ENCODE data around the gene BHMT2.
A peak's percentile ranks its signal among the peaks of the same experiment; 100 is the strongest.

The BHMT2 gene

DNA sequence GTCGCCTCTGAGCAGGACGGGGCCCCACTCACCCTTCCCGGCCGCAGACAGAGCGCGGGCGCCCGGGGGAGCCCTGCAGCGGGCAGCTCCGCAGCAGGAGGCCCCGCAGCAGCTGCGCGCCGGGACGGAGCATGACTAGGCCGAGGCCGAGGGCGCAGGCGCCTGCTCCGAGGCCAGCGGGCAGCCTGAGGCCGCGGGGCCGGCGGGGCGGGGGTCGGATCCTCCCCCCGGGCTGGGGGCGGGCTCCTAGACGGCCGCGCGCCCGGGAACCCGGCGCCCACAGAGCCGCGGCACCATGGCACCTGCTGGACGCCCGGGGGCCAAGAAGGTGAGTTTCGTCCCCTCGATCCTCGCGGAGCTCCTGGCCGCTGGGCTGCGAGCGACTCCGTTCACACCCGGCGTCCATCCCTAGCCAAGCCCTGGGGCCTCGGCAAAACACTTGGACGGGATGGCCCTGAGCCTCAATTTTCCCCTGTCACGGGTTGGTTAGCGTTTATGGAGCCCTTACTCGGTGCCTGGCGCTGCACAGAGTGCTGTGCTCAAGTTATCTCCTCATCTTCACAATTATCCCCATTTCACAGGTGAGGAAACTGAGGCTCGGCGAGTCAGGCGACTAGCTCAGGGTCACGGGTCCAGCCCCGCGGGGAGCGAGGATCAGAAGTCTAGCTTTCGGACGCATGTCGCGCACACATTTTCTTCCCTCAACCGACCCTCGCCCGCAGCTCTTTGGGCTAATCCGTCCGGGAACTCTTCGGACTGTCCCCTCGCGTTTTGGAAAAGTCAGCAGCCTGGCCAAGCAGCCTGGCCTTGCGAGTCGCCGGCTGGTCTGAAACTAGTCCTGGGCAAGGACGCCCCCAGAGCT, at the start of gene BHMT2, which contains the start of gene DMGDH:
BHMT2 (plus strand) TSS at position 280 of the 862 bp plus-strand sequence; CDS start at position 296, 16 bp downstream.
DMGDH (minus strand) TSS at position 187 of the 862 bp plus-strand sequence; CDS start at position 133, 54 bp downstream.
- H3K27me3 ChIP-seq (ENCODE audit: control insufficient read depth, insufficient read depth, low read length) = no peaks in the 10 kb centered on the region
- H3K9ac ChIP-seq (ENCODE audit: low read depth, low read length) = no peak within 1 kb of the TSS
- no peaks in the 10 kb centered on the region for H3K36me3 ChIP-seq (ENCODE audit: control insufficient read depth, insufficient read depth, low read length)
- H3K4me3 ChIP-seq (ENCODE audit: low read depth, low read length) = no peak within 1 kb of the TSS
- H3K27ac ChIP-seq (ENCODE audit: low read depth, low read length) = no peak within 1 kb of the TSS
- no peaks in the 10 kb centered on the region; the same call in 1 of the 2 replicates for H3K9me3 ChIP-seq (ENCODE audit: control insufficient read depth, insufficient read depth, low read length)
- H3K4me1 ChIP-seq (ENCODE audit: control insufficient read depth, insufficient read depth, low read length) = no peaks in the 10 kb centered on the region

DNA sequence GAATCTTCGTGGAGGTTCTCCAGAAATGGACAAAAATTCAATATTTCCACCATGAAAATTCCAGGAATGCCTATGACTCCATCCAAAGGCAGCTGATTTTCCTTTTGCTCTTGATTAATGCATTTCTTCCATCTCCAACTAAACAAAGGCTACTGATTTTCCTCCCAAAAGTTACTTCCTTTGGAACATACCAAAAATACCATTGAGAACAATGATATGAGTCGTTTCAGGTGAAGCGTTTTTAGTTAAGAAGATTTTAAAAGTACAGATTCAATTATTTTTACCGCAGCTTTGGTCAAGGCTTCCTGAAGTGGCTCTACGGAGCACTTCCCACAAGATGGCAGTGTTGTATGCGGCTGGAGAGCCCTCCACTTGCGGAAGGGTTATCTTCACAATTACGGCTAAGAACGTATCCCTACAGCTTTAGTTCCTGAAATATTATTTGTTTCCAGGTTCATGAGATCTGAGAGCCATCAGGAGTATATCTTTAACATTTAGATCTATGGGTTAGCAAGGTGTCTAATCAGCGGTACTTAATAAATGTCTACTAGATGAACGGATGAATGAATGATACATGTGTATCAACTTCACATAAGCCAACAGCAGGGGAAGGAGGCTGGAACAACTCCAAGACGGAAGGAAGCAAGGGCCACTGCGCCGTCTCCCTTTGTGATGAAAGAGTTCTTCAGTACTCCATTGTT, 48.6 kb upstream of the BHMT2 start:
- H3K4me1 ChIP-seq (ENCODE audit: control insufficient read depth, insufficient read depth, low read length) = peaks cover 26% of the 10 kb centered on the region
- no peak overlapping the region for H3K27ac ChIP-seq (ENCODE audit: low read depth, low read length)
- H3K4me3 ChIP-seq (ENCODE audit: low read depth, low read length) = peak overlapping the region; percentile 35; the same call in 1 of the 2 replicates
- H3K9ac ChIP-seq (ENCODE audit: low read depth, low read length) = no peak overlapping the region
- no peaks in the 10 kb centered on the region for H3K36me3 ChIP-seq (ENCODE audit: control insufficient read depth, insufficient read depth, low read length)
- no peaks in the 10 kb centered on the region for H3K27me3 ChIP-seq (ENCODE audit: control insufficient read depth, insufficient read depth, low read length)
- H3K9me3 ChIP-seq (ENCODE audit: control insufficient read depth, insufficient read depth, low read length) = no peaks in the 10 kb centered on the region

DNA sequence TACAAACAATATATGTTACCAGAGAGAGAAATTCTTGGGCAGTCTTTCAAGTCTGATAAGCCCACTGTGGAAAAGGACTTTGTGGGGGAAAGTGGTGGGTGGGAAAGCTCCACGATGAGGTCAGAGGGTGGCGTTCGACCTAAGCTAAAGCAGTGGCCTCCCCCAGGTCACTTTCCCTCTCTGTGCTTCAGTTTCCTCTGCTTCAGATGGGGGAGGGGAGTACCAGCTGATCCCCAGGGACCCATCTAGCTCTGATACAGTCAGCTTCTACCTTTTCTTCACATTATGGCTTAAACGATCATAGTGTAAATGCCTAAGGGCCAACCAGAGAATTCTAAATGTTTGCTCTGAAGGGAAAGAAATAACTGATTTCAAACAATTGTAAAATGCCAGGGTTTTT, 47.8 kb upstream of the BHMT2 start:
- peaks cover 26% of the 10 kb centered on the region for H3K4me1 ChIP-seq (ENCODE audit: control insufficient read depth, insufficient read depth, low read length)
- no peaks in the 10 kb centered on the region for H3K9me3 ChIP-seq (ENCODE audit: control insufficient read depth, insufficient read depth, low read length)
- H3K4me3 ChIP-seq (ENCODE audit: low read depth, low read length) = no peak overlapping the region
- no peak overlapping the region for H3K9ac ChIP-seq (ENCODE audit: low read depth, low read length)
- no peak overlapping the region for H3K27ac ChIP-seq (ENCODE audit: low read depth, low read length)
- no peaks in the 10 kb centered on the region for H3K27me3 ChIP-seq (ENCODE audit: control insufficient read depth, insufficient read depth, low read length)
- no peaks in the 10 kb centered on the region for H3K36me3 ChIP-seq (ENCODE audit: control insufficient read depth, insufficient read depth, low read length)

DNA sequence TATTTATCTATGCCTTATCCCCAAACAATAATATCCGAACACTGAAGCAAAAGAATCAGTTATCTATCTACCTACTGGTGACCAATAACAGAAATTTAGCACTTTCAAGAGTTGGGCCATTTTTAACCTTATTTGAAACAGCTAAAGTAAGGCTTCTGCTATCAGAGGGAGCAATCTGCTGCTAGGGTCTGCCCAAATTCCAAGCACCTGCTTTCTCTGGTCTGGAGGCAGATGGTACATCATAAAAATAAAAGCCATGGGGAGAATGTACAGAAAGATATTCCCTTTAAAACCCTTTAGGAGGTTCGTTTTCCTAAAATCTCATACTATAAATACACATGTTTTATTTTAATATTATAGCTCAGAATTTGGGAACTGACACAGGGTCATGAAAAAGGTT, 46.8 kb upstream of the BHMT2 start:
- H3K4me1 ChIP-seq (ENCODE audit: control insufficient read depth, insufficient read depth, low read length) = peaks cover 26% of the 10 kb centered on the region
- no peaks in the 10 kb centered on the region for H3K36me3 ChIP-seq (ENCODE audit: control insufficient read depth, insufficient read depth, low read length)
- no peak overlapping the region for H3K9ac ChIP-seq (ENCODE audit: low read depth, low read length)
- H3K9me3 ChIP-seq (ENCODE audit: control insufficient read depth, insufficient read depth, low read length) = no peaks in the 10 kb centered on the region
- no peak overlapping the region for H3K4me3 ChIP-seq (ENCODE audit: low read depth, low read length)
- H3K27ac ChIP-seq (ENCODE audit: low read depth, low read length) = no peak overlapping the region
- H3K27me3 ChIP-seq (ENCODE audit: control insufficient read depth, insufficient read depth, low read length) = no peaks in the 10 kb centered on the region

DNA sequence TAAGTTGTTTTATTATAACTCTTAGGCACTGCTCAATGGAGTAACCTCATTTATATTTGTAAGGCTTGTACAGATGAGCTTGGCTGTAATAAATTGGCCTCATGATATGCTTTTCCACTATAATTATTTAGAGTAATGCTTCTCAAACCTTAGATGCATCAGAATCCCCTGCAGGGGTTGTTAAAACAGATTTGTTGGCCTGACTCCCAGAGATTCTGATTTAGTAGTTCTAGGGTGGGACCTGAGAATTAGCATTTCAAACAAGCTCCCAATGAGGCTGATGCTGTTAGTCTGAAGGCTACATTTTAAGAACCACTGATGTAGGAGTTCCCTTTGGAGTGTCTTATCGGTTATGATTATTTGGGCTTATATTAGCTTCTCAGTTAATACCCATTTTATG, 46.2 kb upstream of the BHMT2 start:
- Histone ChIP-seq H3K27ac (ENCODE audit: low read depth, low read length) (no peak overlapping the region), H3K4me1 (ENCODE audit: control insufficient read depth, insufficient read depth, low read length) (peaks cover 26% of the 10 kb centered on the region), H3K9me3 (ENCODE audit: control insufficient read depth, insufficient read depth, low read length) (no peaks in the 10 kb centered on the region), H3K9ac (ENCODE audit: low read depth, low read length) (no peak overlapping the region), H3K36me3 (ENCODE audit: control insufficient read depth, insufficient read depth, low read length) (no peaks in the 10 kb centered on the region), H3K4me3 (ENCODE audit: low read depth, low read length) (no peak overlapping the region), H3K27me3 (ENCODE audit: control insufficient read depth, insufficient read depth, low read length) (no peaks in the 10 kb centered on the region)

GRCh38 chr5:79023947-79024346, 45.6 kb upstream of the BHMT2 start:
- Histone ChIP-seq H3K9ac (ENCODE audit: low read depth, low read length) (no peak overlapping the region), H3K4me3 (ENCODE audit: low read depth, low read length) (no peak overlapping the region), H3K36me3 (ENCODE audit: control insufficient read depth, insufficient read depth, low read length) (no peaks in the 10 kb centered on the region), H3K27ac (ENCODE audit: low read depth, low read length) (no peak overlapping the region), H3K4me1 (ENCODE audit: control insufficient read depth, insufficient read depth, low read length) (peaks cover 26% of the 10 kb centered on the region), H3K27me3 (ENCODE audit: control insufficient read depth, insufficient read depth, low read length) (no peaks in the 10 kb centered on the region), H3K9me3 (ENCODE audit: control insufficient read depth, insufficient read depth, low read length) (no peaks in the 10 kb centered on the region)

- Histone ChIP-seq H3K9me3 (ENCODE audit: control insufficient read depth, insufficient read depth, low read length) (no peaks in the 10 kb centered on the region), H3K27ac (ENCODE audit: low read depth, low read length) (no peak overlapping the region), H3K27me3 (ENCODE audit: control insufficient read depth, insufficient read depth, low read length) (no peaks in the 10 kb centered on the region), H3K4me1 (ENCODE audit: control insufficient read depth, insufficient read depth, low read length) (peaks cover 26% of the 10 kb centered on the region), H3K36me3 (ENCODE audit: control insufficient read depth, insufficient read depth, low read length) (no peaks in the 10 kb centered on the region), H3K9ac (ENCODE audit: low read depth, low read length) (no peak overlapping the region), H3K4me3 (ENCODE audit: low read depth, low read length) (peak overlapping the region; percentile 51)
These were observed 44.5 kb upstream of the BHMT2 start for GRCh38 chr5:79025054-79025472.

DNA sequence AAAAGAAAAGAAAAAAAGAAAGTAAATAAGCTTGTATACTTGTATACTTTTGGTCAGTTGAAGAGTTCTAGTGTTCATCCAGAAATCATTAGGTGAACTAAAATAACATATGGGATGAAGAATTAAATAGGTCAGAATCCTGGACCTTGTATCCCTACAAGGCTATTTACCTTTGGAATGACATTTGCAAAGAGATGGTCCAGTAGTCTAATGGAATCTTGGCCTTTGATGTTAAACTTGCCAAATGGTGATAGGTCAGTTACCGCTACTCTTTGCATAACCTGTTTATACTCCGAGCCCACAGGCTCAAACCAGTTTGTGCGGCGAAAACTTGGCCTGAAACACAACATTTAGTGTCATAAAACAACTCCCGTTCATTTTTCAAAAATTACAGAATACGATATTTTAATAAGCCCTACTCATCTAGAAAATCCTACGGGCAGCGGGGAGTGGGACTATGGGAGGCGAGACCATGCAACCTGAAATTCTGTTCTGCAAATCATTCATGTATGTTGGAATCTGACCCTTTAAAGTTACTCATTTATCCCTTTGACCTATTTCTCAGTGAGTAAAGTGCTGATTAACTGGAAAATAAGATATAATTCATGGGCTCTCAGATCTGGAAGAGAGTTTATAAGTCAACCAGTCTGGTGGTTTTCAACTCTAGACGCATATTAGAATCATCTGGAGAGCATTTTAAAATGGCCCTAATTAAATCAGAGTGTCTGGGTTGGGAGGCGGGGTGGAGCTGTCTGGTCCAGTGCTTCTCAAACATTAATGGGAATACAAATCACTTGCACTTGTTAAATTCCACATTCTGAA, 38.7 kb upstream of the BHMT2 start:
- H3K27ac ChIP-seq (ENCODE audit: low read depth, low read length) = no peak overlapping the region

DNA sequence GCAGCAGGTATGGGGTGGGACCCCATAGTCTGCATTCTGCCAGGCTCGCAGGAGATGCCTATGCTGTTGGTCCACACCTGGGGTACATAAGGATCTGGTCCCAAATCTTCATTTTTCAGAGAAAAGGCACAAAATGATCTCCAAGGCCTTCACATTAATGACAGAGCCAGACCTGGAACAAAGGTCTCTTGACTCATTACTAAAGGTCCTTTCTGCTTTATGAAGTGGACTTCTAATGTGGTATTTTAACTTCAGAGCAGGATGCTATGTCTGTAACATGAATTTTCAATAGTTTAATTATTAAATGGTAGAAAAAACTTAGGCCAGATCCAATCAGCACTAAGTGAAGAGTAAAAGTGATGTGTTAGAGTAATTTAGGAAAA, 38.1 kb upstream of the BHMT2 start:
- Histone ChIP-seq H3K27ac (ENCODE audit: low read depth, low read length) (no peak overlapping the region), H3K4me1 (ENCODE audit: control insufficient read depth, insufficient read depth, low read length) (no peaks in the 10 kb centered on the region), H3K27me3 (ENCODE audit: control insufficient read depth, insufficient read depth, low read length) (no peaks in the 10 kb centered on the region), H3K36me3 (ENCODE audit: control insufficient read depth, insufficient read depth, low read length) (no peaks in the 10 kb centered on the region), H3K4me3 (ENCODE audit: low read depth, low read length) (no peak overlapping the region), H3K9ac (ENCODE audit: low read depth, low read length) (no peak overlapping the region), H3K9me3 (ENCODE audit: control insufficient read depth, insufficient read depth, low read length) (no peaks in the 10 kb centered on the region)

More for the DNA sequence above, 38.7 kb upstream of the BHMT2 start:
- H3K9ac ChIP-seq (ENCODE audit: low read depth, low read length) = no peak overlapping the region
- H3K9me3 ChIP-seq (ENCODE audit: control insufficient read depth, insufficient read depth, low read length) = no peaks in the 10 kb centered on the region
- H3K27me3 ChIP-seq (ENCODE audit: control insufficient read depth, insufficient read depth, low read length) = no peaks in the 10 kb centered on the region
- no peaks in the 10 kb centered on the region for H3K36me3 ChIP-seq (ENCODE audit: control insufficient read depth, insufficient read depth, low read length)
- H3K4me1 ChIP-seq (ENCODE audit: control insufficient read depth, insufficient read depth, low read length) = no peaks in the 10 kb centered on the region
- no peak overlapping the region for H3K4me3 ChIP-seq (ENCODE audit: low read depth, low read length)

DNA sequence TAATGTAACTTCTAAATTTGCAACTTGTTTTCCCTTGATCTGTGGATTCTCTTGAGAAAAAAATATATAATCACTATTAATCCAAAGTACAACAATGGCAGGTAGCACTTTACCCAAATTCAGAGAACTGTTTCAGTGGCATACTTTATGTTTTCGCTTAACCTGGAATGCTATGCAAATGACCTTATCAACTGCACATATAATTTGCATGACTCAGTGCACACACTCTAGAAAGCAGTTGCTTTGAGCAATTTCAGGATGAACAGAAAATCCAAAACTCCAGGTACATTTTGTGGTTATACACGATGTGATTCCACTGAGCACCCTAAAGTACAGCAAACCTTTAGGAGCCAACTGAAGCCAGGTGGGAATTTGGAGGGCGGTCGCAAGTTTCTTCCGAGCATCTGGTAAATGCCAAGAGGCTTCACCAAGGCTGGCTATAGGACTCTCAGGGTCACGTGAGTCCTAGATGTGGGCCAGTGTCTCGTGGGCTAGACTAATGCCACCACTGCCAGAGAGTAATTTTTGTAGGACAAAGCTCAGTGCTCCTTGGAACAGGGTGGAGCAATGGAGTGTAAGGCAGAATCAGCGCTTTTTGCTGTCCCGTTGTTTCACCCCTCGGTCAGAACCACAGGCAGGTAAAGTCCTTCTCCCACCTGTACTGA, 37.4 kb upstream of the BHMT2 start:
- no peak overlapping the region for H3K27ac ChIP-seq (ENCODE audit: low read depth, low read length)

More for the DNA sequence above, 37.4 kb upstream of the BHMT2 start:
- Histone ChIP-seq H3K9ac (ENCODE audit: low read depth, low read length) (no peak overlapping the region), H3K9me3 (ENCODE audit: control insufficient read depth, insufficient read depth, low read length) (no peaks in the 10 kb centered on the region), H3K4me1 (ENCODE audit: control insufficient read depth, insufficient read depth, low read length) (no peaks in the 10 kb centered on the region), H3K4me3 (ENCODE audit: low read depth, low read length) (no peak overlapping the region), H3K27me3 (ENCODE audit: control insufficient read depth, insufficient read depth, low read length) (no peaks in the 10 kb centered on the region), H3K36me3 (ENCODE audit: control insufficient read depth, insufficient read depth, low read length) (no peaks in the 10 kb centered on the region)
